HUES6 (cell line): ENCODE results near the gene DUSP2.

ENCODE experiments used
- H3K27ac ChIP-seq: 2 replicates; pipeline ENCODE4 v1.7.0; 2013; ENCODE audit warnings: low read depth, mild to moderate bottlenecking, low read length, inconsistent platforms
- H3K27me3 ChIP-seq: 2 replicates; pipeline ENCODE4 v1.6.1; 2013; ENCODE audit warnings: low read length; ENCODE audit not compliant: control insufficient read depth, insufficient read depth
- H3K36me3 ChIP-seq: 2 replicates; pipeline ENCODE4 v1.6.1; 2013; ENCODE audit warnings: low read length; ENCODE audit not compliant: control insufficient read depth, insufficient read depth
- H3K4me1 ChIP-seq: 2 replicates; pipeline ENCODE4 v1.6.1; 2013; ENCODE audit warnings: low read length; ENCODE audit not compliant: control insufficient read depth, insufficient read depth
- H3K4me3 ChIP-seq: 2 replicates; pipeline ENCODE4 v1.5.1; 2013; ENCODE audit warnings: low read depth, low read length
- H3K9ac ChIP-seq: one replicate; pipeline ENCODE4 v1.6.1; 2013; ENCODE audit warnings: mild to moderate bottlenecking, low read length
- H3K9me3 ChIP-seq: 2 replicates; pipeline ENCODE4 v1.6.1; 2013; ENCODE audit warnings: low read depth, low read length; ENCODE audit not compliant: control insufficient read depth, insufficient read depth

Gene DUSP2

GRCh38 chr2:96176661-96177060 is 31.4 kb upstream of the DUSP2 start:
- Histone ChIP-seq H3K27ac (no peak overlapping the region), H3K4me3 (no peak overlapping the region), H3K27me3 (no peaks in the 10 kb centered on the region), H3K9me3 (no peaks in the 10 kb centered on the region), H3K4me1 (no peaks in the 10 kb centered on the region), H3K9ac (no peak overlapping the region), H3K36me3 (no peaks in the 10 kb centered on the region)

- H3K4me1 ChIP-seq, result no peaks in the 10 kb centered on the region
- no peak overlapping the region for H3K9ac ChIP-seq
- no peaks in the 10 kb centered on the region for H3K36me3 ChIP-seq
- no peaks in the 10 kb centered on the region for H3K27me3 ChIP-seq
- H3K27ac ChIP-seq, result no peak overlapping the region
- no peak overlapping the region for H3K4me3 ChIP-seq
- H3K9me3 ChIP-seq, result no peaks in the 10 kb centered on the region
These were observed 30.7 kb upstream of the DUSP2 start for GRCh38 chr2:96175951-96176350.

- Histone ChIP-seq H3K27ac (no peak overlapping the region), H3K27me3 (no peaks in the 10 kb centered on the region), H3K36me3 (no peaks in the 10 kb centered on the region), H3K9me3 (peaks cover 7% of the 10 kb centered on the region), H3K4me1 (no peaks in the 10 kb centered on the region), H3K4me3 (no peak overlapping the region), H3K9ac (no peak overlapping the region)
These were observed 29.3 kb upstream of the DUSP2 start for GRCh38 chr2:96174251-96175144.

DNA sequence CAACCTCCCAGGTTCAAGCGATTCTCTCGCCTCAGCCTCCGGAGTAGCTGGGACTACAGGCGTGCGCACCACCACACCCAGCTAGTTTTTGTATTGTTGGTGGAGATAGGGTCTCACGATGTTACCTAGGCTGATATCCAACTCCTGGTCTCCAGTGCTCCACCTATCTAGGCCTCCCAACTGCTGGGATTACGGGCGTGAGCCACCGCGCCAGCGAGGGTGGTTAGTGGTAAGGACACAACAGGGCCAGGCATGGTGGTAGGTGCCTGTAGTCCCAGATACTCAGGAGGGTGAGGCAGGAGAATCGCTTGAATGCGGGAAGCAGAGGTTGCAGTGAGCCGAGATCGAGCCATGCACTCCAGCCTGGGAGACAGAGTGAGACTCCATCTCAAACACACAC is 26.6 kb upstream of the DUSP2 start:
- H3K9me3 ChIP-seq, result peaks cover 7% of the 10 kb centered on the region
- H3K4me1 ChIP-seq, result no peaks in the 10 kb centered on the region
- no peak overlapping the region for H3K9ac ChIP-seq
- no peak overlapping the region for H3K27ac ChIP-seq
- H3K4me3 ChIP-seq, result no peak overlapping the region
- H3K36me3 ChIP-seq, result no peaks in the 10 kb centered on the region
- no peaks in the 10 kb centered on the region for H3K27me3 ChIP-seq

DNA sequence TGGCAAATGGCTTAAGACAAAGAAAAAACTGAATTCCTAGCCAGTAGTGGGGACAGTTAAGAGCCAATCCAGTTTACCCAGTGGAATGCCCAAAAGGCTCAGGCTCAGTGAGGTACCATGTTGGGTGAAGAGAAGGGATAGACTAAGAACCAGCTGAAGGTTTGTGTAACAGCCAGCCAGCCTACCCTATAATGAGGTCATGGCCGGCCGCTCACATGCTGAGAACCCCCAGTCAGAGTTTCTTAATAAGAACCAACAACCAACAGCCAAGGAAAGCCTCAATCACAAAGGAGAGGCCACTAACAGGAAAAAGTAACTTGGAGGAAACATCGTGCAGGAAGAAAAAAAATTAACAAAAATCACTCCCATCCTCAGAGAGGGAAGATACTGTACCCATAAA is 25.4 kb upstream of the DUSP2 start:
- Histone ChIP-seq H3K4me1 (no peaks in the 10 kb centered on the region), H3K27me3 (no peaks in the 10 kb centered on the region), H3K9me3 (peaks cover 7% of the 10 kb centered on the region), H3K27ac (no peak overlapping the region), H3K36me3 (no peaks in the 10 kb centered on the region), H3K4me3 (no peak overlapping the region), H3K9ac (no peak overlapping the region)

- H3K4me1 ChIP-seq, result no peaks in the 10 kb centered on the region
- no peak overlapping the region for H3K27ac ChIP-seq
- no peak overlapping the region for H3K9ac ChIP-seq
- no peak overlapping the region for H3K4me3 ChIP-seq
- H3K36me3 ChIP-seq, result no peaks in the 10 kb centered on the region
- H3K9me3 ChIP-seq, result peaks cover 7% of the 10 kb centered on the region
- H3K27me3 ChIP-seq, result no peaks in the 10 kb centered on the region
These were observed 24.7 kb upstream of the DUSP2 start for GRCh38 chr2:96169868-96170507.

- Histone ChIP-seq H3K4me3 (no peak overlapping the region), H3K36me3 (no peaks in the 10 kb centered on the region), H3K9me3 (peaks cover 7% of the 10 kb centered on the region), H3K9ac (no peak overlapping the region), H3K27ac (no peak overlapping the region), H3K27me3 (no peaks in the 10 kb centered on the region), H3K4me1 (no peaks in the 10 kb centered on the region; the same call in 1 of the 2 replicates)
These were observed 22.3 kb upstream of the DUSP2 start for GRCh38 chr2:96167407-96168013.

GRCh38 chr2:96164459-96165184 is 19.4 kb upstream of the DUSP2 start:
- no peak overlapping the region for H3K9ac ChIP-seq
- no peak overlapping the region for H3K4me3 ChIP-seq
- H3K9me3 ChIP-seq, result no peaks in the 10 kb centered on the region
- no peaks in the 10 kb centered on the region for H3K27me3 ChIP-seq
- H3K27ac ChIP-seq, result no peak overlapping the region
- H3K36me3 ChIP-seq, result no peaks in the 10 kb centered on the region
- H3K4me1 ChIP-seq, result no peaks in the 10 kb centered on the region; the same call in 1 of the 2 replicates

DNA sequence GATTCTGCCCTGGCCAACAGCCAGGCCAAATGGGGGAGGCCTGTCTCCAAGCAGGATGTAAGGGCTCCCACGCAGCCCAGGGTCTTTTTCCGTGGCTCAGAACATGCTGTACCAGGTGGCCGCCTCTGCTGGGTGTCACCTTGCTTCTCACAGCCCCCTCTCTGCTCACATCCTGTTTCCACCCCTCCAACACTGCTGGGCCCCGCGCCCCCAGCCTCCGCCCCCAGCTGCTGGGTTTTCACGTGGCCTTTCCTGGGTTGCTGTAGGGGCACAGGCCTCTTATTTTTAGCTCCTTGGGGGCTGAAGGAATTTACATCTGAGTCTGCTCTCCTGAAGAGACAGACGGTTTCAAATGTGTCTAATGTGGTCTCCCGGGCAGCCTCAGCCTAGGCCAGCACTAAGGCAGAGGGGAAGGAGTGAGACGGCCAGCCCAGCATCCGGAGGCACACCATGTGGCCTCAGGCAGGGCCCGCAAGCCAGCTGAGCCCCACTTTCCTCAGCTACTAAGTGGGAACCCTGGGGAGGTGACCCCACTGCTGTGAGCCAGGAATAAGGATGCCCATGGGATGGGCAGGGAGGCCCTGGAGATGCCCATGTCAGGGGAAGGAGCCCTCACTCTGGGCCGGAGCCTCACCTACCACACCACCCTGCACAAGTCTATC is 18.7 kb upstream of the DUSP2 start:
- Histone ChIP-seq H3K27me3 (no peaks in the 10 kb centered on the region), H3K27ac (no peak overlapping the region), H3K9me3 (no peaks in the 10 kb centered on the region), H3K4me1 (no peaks in the 10 kb centered on the region; the same call in 1 of the 2 replicates), H3K36me3 (no peaks in the 10 kb centered on the region), H3K4me3 (no peak overlapping the region), H3K9ac (no peak overlapping the region)

DNA sequence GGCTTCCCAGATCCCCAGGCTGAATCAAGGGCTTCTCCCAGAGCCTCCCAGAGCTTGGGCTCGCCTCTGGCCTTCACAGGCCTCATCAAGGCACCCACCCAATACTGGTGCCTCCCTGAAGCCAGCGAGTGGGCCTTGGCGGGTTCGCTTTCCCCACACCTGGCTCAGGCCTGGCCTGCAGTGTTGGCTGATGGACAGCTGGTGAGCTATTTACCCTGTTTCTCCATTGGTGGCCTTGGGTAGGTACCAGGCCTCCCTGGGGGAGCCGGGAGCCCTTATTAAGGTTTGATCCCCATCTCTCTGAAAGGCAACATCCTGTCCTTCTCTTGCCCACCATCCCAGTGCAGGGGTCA is 18.2 kb upstream of the DUSP2 start:
- Histone ChIP-seq H3K27me3 (no peaks in the 10 kb centered on the region), H3K9ac (no peak overlapping the region), H3K4me1 (no peaks in the 10 kb centered on the region; the same call in 1 of the 2 replicates), H3K4me3 (no peak overlapping the region), H3K36me3 (no peaks in the 10 kb centered on the region), H3K27ac (no peak overlapping the region), H3K9me3 (no peaks in the 10 kb centered on the region)
